ENCODE results near the gene MT1B. TPM values are rescaled to one million over a fixed set of nuclear protein-coding genes. Genes with fewer than 3 reads are reported as not detected.

Gene MT1B
- total RNA-seq, 1 donor from 2014 or later = not detected

DNA sequence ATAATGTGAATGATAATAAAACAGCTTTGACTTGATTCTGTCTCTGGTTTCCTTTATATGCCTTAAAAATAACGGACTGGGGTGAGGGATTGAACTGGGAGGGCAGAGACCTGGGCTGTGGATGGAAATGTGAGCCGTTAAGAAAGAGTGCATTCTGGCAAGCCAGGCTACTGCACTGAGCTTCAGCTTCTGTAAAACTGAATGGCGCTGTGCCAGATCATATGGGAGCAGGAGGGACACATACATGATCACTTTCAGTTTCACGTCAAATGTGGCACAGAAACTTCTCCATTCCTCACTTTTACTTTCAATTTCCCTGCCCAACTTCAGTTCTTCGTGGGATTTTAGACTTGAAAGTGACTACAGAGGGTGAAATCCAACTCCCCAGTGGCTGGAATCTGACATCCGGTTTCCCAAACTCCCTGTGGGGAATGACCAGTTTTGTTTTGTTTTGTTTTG lies 42.2 kb upstream of the MT1B start:
- H3K27me3 ChIP-seq (ENCODE audit: low read depth) = no peaks in the 10 kb centered on the region
- peaks cover 55% of the 10 kb centered on the region for H3K4me1 ChIP-seq
- TF ChIP-seq, protein P1, sequence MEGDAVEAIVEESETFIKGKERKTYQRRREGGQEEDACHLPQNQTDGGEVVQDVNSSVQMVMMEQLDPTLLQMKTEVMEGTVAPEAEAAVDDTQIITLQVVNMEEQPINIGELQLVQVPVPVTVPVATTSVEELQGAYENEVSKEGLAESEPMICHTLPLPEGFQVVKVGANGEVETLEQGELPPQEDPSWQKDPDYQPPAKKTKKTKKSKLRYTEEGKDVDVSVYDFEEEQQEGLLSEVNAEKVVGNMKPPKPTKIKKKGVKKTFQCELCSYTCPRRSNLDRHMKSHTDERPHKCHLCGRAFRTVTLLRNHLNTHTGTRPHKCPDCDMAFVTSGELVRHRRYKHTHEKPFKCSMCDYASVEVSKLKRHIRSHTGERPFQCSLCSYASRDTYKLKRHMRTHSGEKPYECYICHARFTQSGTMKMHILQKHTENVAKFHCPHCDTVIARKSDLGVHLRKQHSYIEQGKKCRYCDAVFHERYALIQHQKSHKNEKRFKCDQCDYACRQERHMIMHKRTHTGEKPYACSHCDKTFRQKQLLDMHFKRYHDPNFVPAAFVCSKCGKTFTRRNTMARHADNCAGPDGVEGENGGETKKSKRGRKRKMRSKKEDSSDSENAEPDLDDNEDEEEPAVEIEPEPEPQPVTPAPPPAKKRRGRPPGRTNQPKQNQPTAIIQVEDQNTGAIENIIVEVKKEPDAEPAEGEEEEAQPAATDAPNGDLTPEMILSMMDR (IDR thresholded peaks at IDR 0.05) = no peak
- ATAC-seq (peak; percentile 46 to 55), DNase-seq (peak; percentile 82)
- H3K27ac ChIP-seq = peak overlapping the region; percentile 96
- intact Hi-C loops (cut with DNase I) = no loop called here
- H3K9me3 ChIP-seq = no peaks in the 10 kb centered on the region
- peak overlapping the region; percentile 72 for H3K4me3 ChIP-seq
- no peaks in the 10 kb centered on the region for H3K36me3 ChIP-seq

DNA sequence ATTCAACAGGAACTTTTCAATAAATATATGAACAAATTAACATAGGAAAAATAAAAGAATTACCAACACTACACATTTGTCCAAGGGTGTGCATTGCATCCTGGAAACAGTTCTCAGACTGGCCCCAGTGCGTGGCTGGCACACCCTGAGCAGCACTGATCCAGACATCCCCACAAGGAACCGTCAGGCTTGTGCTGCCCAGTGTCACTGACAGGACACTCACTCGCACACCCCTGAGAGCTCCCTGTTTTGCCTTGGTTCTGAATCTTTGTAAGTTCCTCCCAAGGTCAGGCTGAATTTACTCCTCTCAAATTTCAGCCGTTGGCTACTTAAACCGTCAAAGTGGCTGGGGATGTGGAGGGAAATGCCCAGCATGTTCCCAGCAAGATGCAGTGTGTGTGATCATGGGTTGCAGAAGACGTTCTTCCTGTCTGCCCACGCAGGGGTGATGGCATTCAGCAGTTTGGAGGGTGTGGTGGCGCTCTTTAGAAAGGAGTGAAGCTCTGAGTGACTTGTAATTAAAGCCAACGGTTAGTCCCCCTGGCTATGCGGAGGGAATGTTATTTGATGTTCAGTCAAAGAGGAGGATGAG lies 41.6 kb upstream of the MT1B start:
- Histone ChIP-seq H3K4me1 (peaks cover 55% of the 10 kb centered on the region), H3K4me3 (peak overlapping the region; percentile 72)
- peak; percentile 23 to 29 for ATAC-seq

DNA sequence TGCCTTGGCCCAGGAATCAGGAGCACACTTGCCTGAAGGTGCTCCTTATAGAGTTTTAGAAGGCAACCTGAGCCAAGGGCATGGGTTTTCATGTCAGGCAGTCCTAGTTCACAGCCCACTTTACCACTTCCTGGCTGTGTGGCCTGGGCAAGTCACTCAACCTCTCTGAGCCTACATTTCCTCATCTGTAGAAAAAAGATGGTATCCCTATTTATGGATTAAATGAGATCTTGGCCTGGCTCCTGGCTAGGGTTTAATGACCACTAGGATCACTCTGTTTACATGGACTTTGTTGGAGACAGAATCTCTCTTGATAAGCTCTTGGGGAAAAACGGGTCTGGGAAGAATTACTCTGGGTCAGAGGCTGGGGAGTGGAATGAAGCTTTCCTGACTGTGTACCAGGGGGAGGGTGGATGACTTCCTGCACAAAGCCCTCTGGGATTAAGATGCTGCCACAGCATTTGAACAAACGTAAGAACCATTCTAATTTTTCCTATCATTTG lies 41.0 kb upstream of the MT1B start:
- intact Hi-C loops (cut with DNase I) = no loop called here

More for the DNA sequence above, 41.6 kb upstream of the MT1B start:
- H3K27ac ChIP-seq = peak overlapping the region; percentile 96
- peak; percentile 81 for DNase-seq
- intact Hi-C loops (cut with DNase I) = no loop called here
- H3K27me3 ChIP-seq (ENCODE audit: low read depth) = no peaks in the 10 kb centered on the region
- no peaks in the 10 kb centered on the region for H3K36me3 ChIP-seq
- TF ChIP-seq, protein P1 (IDR thresholded peaks at IDR 0.05) = no peak
- H3K9me3 ChIP-seq = no peaks in the 10 kb centered on the region

DNA sequence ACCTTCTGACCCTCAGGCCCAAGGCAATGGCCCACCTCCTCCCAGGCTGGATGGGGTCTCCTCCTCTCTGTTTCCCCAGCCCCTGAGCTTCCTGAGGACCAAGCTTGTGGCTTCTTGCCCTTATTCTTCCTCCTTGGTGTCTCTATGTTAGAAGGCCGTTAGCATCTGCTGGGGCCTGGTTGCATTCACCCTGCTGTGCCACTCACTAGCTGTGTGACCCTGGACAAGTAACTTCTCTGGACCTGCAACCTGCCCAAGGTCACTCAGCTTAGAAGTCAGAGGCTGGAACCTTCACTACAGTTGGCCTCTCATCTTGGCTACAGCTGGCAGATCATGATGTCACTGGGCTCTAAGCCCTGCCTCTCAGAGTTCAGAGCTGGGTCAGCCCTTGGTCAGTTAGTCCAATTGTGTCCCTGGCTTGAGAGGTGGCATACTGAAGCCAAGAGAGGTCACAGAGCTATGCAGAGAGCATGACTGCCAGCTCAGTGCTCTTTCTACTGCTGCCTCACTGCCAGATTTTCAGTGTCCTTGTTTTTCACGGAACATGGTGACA lies 40.3 kb upstream of the MT1B start:
- Histone ChIP-seq H3K9me3 (no peaks in the 10 kb centered on the region), H3K27me3 (ENCODE audit: low read depth) (no peaks in the 10 kb centered on the region), H3K36me3 (no peaks in the 10 kb centered on the region), H3K4me1 (peaks cover 42% of the 10 kb centered on the region), H3K4me3 (no peak overlapping the region), H3K27ac (peak overlapping the region; percentile 96)
- DNase-seq (no peak), ATAC-seq (no peak)
- intact Hi-C loops (cut with DNase I) = no loop called here
- TF ChIP-seq, protein P1 (IDR thresholded peaks at IDR 0.05) = no peak

More for the DNA sequence above, 41.0 kb upstream of the MT1B start:
- DNase-seq (no peak), ATAC-seq (no peak)
- Histone ChIP-seq H3K9me3 (no peaks in the 10 kb centered on the region), H3K27me3 (ENCODE audit: low read depth) (no peaks in the 10 kb centered on the region), H3K4me3 (no peak overlapping the region), H3K27ac (peak overlapping the region; percentile 96), H3K36me3 (no peaks in the 10 kb centered on the region), H3K4me1 (peaks cover 49% of the 10 kb centered on the region)
- TF ChIP-seq, protein P1 (IDR thresholded peaks at IDR 0.05) = no peak

DNA sequence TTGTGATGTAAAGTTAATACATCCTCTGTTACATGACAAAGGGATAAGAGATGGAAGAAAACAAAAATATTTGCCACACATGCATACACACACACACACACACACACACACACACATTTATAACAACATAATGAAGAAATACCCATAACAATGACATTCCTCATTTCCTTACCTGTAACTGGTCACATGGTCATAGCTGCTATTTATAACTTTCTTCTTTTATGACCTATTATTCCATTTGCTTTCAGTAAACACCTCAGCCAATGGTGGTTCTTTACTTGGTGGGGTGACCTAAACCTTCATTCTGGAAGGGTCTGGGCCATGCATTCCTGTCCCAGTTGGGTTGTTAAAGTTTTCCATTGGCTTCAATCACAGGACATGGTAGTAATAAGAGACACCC lies 38.0 kb upstream of the MT1B start:
- peaks cover 40% of the 10 kb centered on the region for H3K4me1 ChIP-seq

More for the DNA sequence above, 38.0 kb upstream of the MT1B start:
- Histone ChIP-seq H3K4me3 (no peak overlapping the region), H3K36me3 (no peaks in the 10 kb centered on the region), H3K9me3 (no peaks in the 10 kb centered on the region), H3K27ac (no peak overlapping the region), H3K27me3 (ENCODE audit: low read depth) (no peaks in the 10 kb centered on the region)
- DNase-seq = no peak
- ATAC-seq = no peak
- TF ChIP-seq, protein P1 (IDR thresholded peaks at IDR 0.05) = no peak
- intact Hi-C loops (cut with DNase I) = no loop called here

All from lower lobe of right lung (tissue), 2 donors.